ENCODE data around the gene ARL5A. TPM values are rescaled to one million over a fixed set of nuclear protein-coding genes. Genes with fewer than 3 reads are reported as not detected.
A peak's percentile ranks its signal among the peaks of the same experiment; 100 is the strongest.

The ARL5A gene
- total and polyA plus RNA-seq, 9 of the 15 experiments (the other 6 are each of a cell fraction or from before 2014, with no cell fraction given) = 16.3 to 117 (median 88.4) TPM

- peak; percentile 7; the same call in 1 of the 2 replicates for TF ChIP-seq ZBTB12 (CRISPR knock-in tag; IDR thresholded peaks at IDR 0.05)
- no peak for TF ChIP-seq SAP30 (IDR thresholded peaks at IDR 0.05; ENCODE audit: borderline replicate concordance, insufficient read depth, low read depth, low read length, poor library complexity, severe bottlenecking)
- TF ChIP-seq TRIM25 (IDR thresholded peaks at IDR 0.05; ENCODE audit: borderline replicate concordance) = no peak
- TF ChIP-seq USF1 (CRISPR knock-in tag; IDR thresholded peaks at IDR 0.05) = peak; percentile 37; the same call in 1 of the 2 replicates
- TF ChIP-seq GMEB1 (CRISPR knock-in tag; IDR thresholded peaks at IDR 0.05) = no peak
- TF ChIP-seq MECOM (CRISPR knock-in tag; IDR thresholded peaks at IDR 0.05) = 0 out of 2 replicates have a peak, but pooled peaks have one; percentile 33
- TF ChIP-seq ESRRA (IDR thresholded peaks at IDR 0.05; ENCODE audit: borderline replicate concordance, low read depth) = peak; percentile 39; the same call in 1 of the 2 replicates
- no peak for TF ChIP-seq ZNF395 (CRISPR knock-in tag; IDR thresholded peaks at IDR 0.05)
- TF ChIP-seq SMAD4 (CRISPR knock-in tag; conservative IDR thresholded peaks at IDR 0.05) = 0 out of 2 replicates have a peak, but pooled peaks have one; percentile 30
- 0 out of 2 replicates have a peak, but pooled peaks have one; percentile 11 for TF ChIP-seq MBD2 (IDR thresholded peaks at IDR 0.05; ENCODE audit: borderline replicate concordance, low read depth)
- peak; percentile 62; the same call in 1 of the 2 replicates for TF ChIP-seq SOX6 (IDR thresholded peaks at IDR 0.05)
- peak; percentile 69 for TF ChIP-seq ZNF316 (IDR thresholded peaks at IDR 0.05)
- TF ChIP-seq ZNF551 (CRISPR knock-in tag; IDR thresholded peaks at IDR 0.05) = no peak
- peak; percentile 65 for TF ChIP-seq SMARCE1 (IDR thresholded peaks at IDR 0.05)
- TF ChIP-seq CEBPG (CRISPR knock-in tag; IDR thresholded peaks at IDR 0.05) = no peak
- no peak for TF ChIP-seq CEBPG (tag; conservative IDR thresholded peaks at IDR 0.05 in 1 of 2, IDR thresholded peaks at IDR 0.05 in 1 of 2)
- TF ChIP-seq ETS1 (conservative IDR thresholded peaks at IDR 0.05; ENCODE audit: control insufficient read depth, low read depth, low read length) = no peak
- TF ChIP-seq PTRF (tag; IDR thresholded peaks at IDR 0.05) = no peak
- peak; percentile 60; the same call in 1 of the 2 replicates for TF ChIP-seq DPF2 (IDR thresholded peaks at IDR 0.05)
Measured at GRCh38 chr2:151766437-151767153, 61.6 kb downstream of the ARL5A start (continued).

Data from K562 (cell line).